ENCODE measurements around the gene ZFYVE28. TPM values are rescaled to one million over a fixed set of nuclear protein-coding genes. Genes with fewer than 3 reads are reported as not detected.
A peak's percentile ranks its signal among the peaks of the same experiment; 100 is the strongest.

ZFYVE28 gene
- total RNA-seq, 1 donor from 2014 or later = 0.44 TPM

GRCh38 chr4:2283199-2283711 is 135.2 kb downstream of the ZFYVE28 start:
- no peak for TF ChIP-seq CTCF (IDR thresholded peaks at IDR 0.05; ENCODE audit: unreplicated experiment)
- no peaks in the 10 kb centered on the region for H3K36me3 Mint-ChIP-seq (ENCODE audit: low read depth, unreplicated experiment)
- no peaks in the 10 kb centered on the region for H3K9me3 Mint-ChIP-seq (ENCODE audit: unreplicated experiment)

GRCh38 chr4:2281575-2282343 is 136.7 kb downstream of the ZFYVE28 start:
- no peak for TF ChIP-seq CTCF (IDR thresholded peaks at IDR 0.05; ENCODE audit: unreplicated experiment)
- H3K4me1 Mint-ChIP-seq (ENCODE audit: unreplicated experiment) = peaks cover 8% of the 10 kb centered on the region
- no peaks in the 10 kb centered on the region for H3K36me3 Mint-ChIP-seq (ENCODE audit: low read depth, unreplicated experiment)
- H3K27me3 Mint-ChIP-seq (ENCODE audit: unreplicated experiment) = peaks cover 6% of the 10 kb centered on the region
- DNase-seq (ENCODE audit: low spot score) = no peak
- H3K27ac Mint-ChIP-seq (ENCODE audit: unreplicated experiment) = peak overlapping the region; percentile 52
- H3K9me3 Mint-ChIP-seq (ENCODE audit: unreplicated experiment) = no peaks in the 10 kb centered on the region
- H3K4me3 Mint-ChIP-seq (ENCODE audit: unreplicated experiment) = no peak overlapping the region

More at GRCh38 chr4:2283199-2283711, 135.2 kb downstream of the ZFYVE28 start:
- Mint-ChIP-seq H3K4me3 (ENCODE audit: unreplicated experiment) (no peak overlapping the region), H3K27me3 (ENCODE audit: unreplicated experiment) (peaks cover 6% of the 10 kb centered on the region), H3K27ac (ENCODE audit: unreplicated experiment) (peak overlapping the region; percentile 7), H3K4me1 (ENCODE audit: unreplicated experiment) (peaks cover 8% of the 10 kb centered on the region)
- DNase-seq (ENCODE audit: low spot score) = no peak

- Mint-ChIP-seq H3K27ac (ENCODE audit: unreplicated experiment) (no peak overlapping the region), H3K4me1 (ENCODE audit: unreplicated experiment) (peaks cover 8% of the 10 kb centered on the region), H3K4me3 (ENCODE audit: unreplicated experiment) (no peak overlapping the region), H3K36me3 (ENCODE audit: low read depth, unreplicated experiment) (no peaks in the 10 kb centered on the region), H3K27me3 (ENCODE audit: unreplicated experiment) (peaks cover 6% of the 10 kb centered on the region), H3K9me3 (ENCODE audit: unreplicated experiment) (no peaks in the 10 kb centered on the region)
- no peak for DNase-seq (ENCODE audit: low spot score)
- no peak for TF ChIP-seq CTCF (IDR thresholded peaks at IDR 0.05; ENCODE audit: unreplicated experiment)
These were observed 137.7 kb downstream of the ZFYVE28 start for GRCh38 chr4:2280531-2281300.

- no peak for TF ChIP-seq CTCF (IDR thresholded peaks at IDR 0.05; ENCODE audit: unreplicated experiment)
- Mint-ChIP-seq H3K4me3 (ENCODE audit: unreplicated experiment) (no peak overlapping the region), H3K27me3 (ENCODE audit: unreplicated experiment) (peaks cover 7% of the 10 kb centered on the region), H3K36me3 (ENCODE audit: low read depth, unreplicated experiment) (no peaks in the 10 kb centered on the region), H3K4me1 (ENCODE audit: unreplicated experiment) (no peaks in the 10 kb centered on the region), H3K9me3 (ENCODE audit: unreplicated experiment) (no peaks in the 10 kb centered on the region), H3K27ac (ENCODE audit: unreplicated experiment) (no peak overlapping the region)
- DNase-seq (ENCODE audit: low spot score) = no peak
These were observed 140.5 kb downstream of the ZFYVE28 start for GRCh38 chr4:2277956-2278355.

All from endothelial cell (in vitro differentiated cells).